Ascending aorta (tissue), 2 donors: ENCODE results near the gene KLF15. TPM values are rescaled to one million over a fixed set of nuclear protein-coding genes. Genes with fewer than 3 reads are reported as not detected.

Experiments
- DNase-seq, 2 donors: peaks; one replicate each; pipeline ENCODE4 v3.0.0-alpha.2; 2019; ENCODE audit warnings: low spot score in 2 of 2
- H3K27ac ChIP-seq, 2 donors: fragments of 200-600 bp; sonication (generic); one replicate each; pipeline ENCODE4 v1.5.1; 2016 to 2017; ENCODE audit warnings: mild to moderate bottlenecking in 1 of 2
- H3K27me3 ChIP-seq: fragments of 200-600 bp; sonication (generic); one replicate; pipeline ENCODE4 v1.5.1; 2017
- H3K36me3 ChIP-seq, 2 donors: fragments of 200-600 bp; sonication (generic); one replicate each; pipeline ENCODE4 v1.5.1; 2016
- H3K4me1 ChIP-seq, 2 donors: fragments of 200-600 bp; sonication (generic); one replicate each; pipeline ENCODE4 v1.5.1; 2016 to 2017; ENCODE audit warnings: mild to moderate bottlenecking in 1 of 2
- H3K4me3 ChIP-seq, 2 donors: fragments of 200-600 bp; sonication (generic); one replicate each; pipeline ENCODE4 v1.5.1; 2016 to 2017; ENCODE audit warnings: mild to moderate bottlenecking in 1 of 2
- H3K9me3 ChIP-seq, 2 donors: fragments of 200-600 bp; sonication (generic); one replicate each; pipeline ENCODE4 v1.5.1; 2016
- CTCF ChIP-seq, 3 experiments: fragments of 200-600 bp in 2 of 3; fragments of 450-650 bp in 1 of 3; sonication (generic) in 2 of 3; IDR thresholded peaks; one replicate each; pipeline ENCODE4 v1.5.1; 2016 to 2019; ENCODE audit warnings: antibody characterized with exemption in 3 of 3, mild to moderate bottlenecking in 1 of 3, moderate library complexity in 1 of 3
- intact Hi-C: fragments of 100-400 bp; cut with DNase I; formaldehyde crosslinking; loops from one replicate; pipeline ENCODE4 v1.15.1; 2023
- total RNA-seq: library from RNA; depleted of rRNA; stranded (reverse); fragments of >200 nt; gene quantifications from one replicate; pipeline ENCODE4 v1.1.0, GENCODE V29; 2016

KLF15 gene
- total RNA-seq, 1 donor from 2014 or later, result 74.0 TPM

GRCh38 chr3:126304704-126305103 lies 52.5 kb downstream of the KLF15 start:
- Histone ChIP-seq H3K9me3 (peaks cover 0 to 9% of the 10 kb centered on the region in 2 donors), H3K4me1 (no peaks in the 10 kb centered on the region), H3K4me3 (no peak overlapping the region), H3K36me3 (no peaks in the 10 kb centered on the region), H3K27ac (no peak overlapping the region), H3K27me3 (no peaks in the 10 kb centered on the region)
- DNase-seq, result no peak
- no peak for TF ChIP-seq CTCF (IDR thresholded peaks at IDR 0.05)
- intact Hi-C loops, result no loop called here

GRCh38 chr3:126304291-126304690 lies 52.9 kb downstream of the KLF15 start:
- no peak overlapping the region for H3K4me3 ChIP-seq
- intact Hi-C loops, result no loop called here
- no peaks in the 10 kb centered on the region for H3K4me1 ChIP-seq
- no peak overlapping the region for H3K27ac ChIP-seq
- DNase-seq, result no peak
- no peak for TF ChIP-seq CTCF (IDR thresholded peaks at IDR 0.05)
- H3K9me3 ChIP-seq, result peaks cover 0 to 9% of the 10 kb centered on the region in 2 donors
- no peaks in the 10 kb centered on the region for H3K27me3 ChIP-seq
- no peaks in the 10 kb centered on the region for H3K36me3 ChIP-seq

- Histone ChIP-seq H3K4me3 (no peak overlapping the region), H3K27me3 (no peaks in the 10 kb centered on the region), H3K4me1 (no peaks in the 10 kb centered on the region), H3K9me3 (peaks cover 0 to 9% of the 10 kb centered on the region in 2 donors), H3K36me3 (no peaks in the 10 kb centered on the region), H3K27ac (no peak overlapping the region)
- DNase-seq, result no peak
- intact Hi-C loops, result no loop called here
- no peak for TF ChIP-seq CTCF (IDR thresholded peaks at IDR 0.05)
Measured at GRCh38 chr3:126303272-126303671, 53.9 kb downstream of the KLF15 start.

- no peak overlapping the region for H3K4me3 ChIP-seq
- H3K4me1 ChIP-seq, result no peaks in the 10 kb centered on the region
Measured at GRCh38 chr3:126300761-126301481, 56.3 kb downstream of the KLF15 start.

GRCh38 chr3:126300001-126300760 lies 57.0 kb downstream of the KLF15 start:
- intact Hi-C loops, result no loop called here
- Histone ChIP-seq H3K4me1 (no peaks in the 10 kb centered on the region), H3K9me3 (peaks cover 0 to 9% of the 10 kb centered on the region in 2 donors), H3K27me3 (no peaks in the 10 kb centered on the region), H3K36me3 (no peaks in the 10 kb centered on the region), H3K4me3 (no peak overlapping the region), H3K27ac (no peak overlapping the region)
- DNase-seq, result peak in 1 of 2 donors; percentile 52
- TF ChIP-seq CTCF (IDR thresholded peaks at IDR 0.05), result no peak

More at GRCh38 chr3:126300761-126301481, 56.3 kb downstream of the KLF15 start:
- no peak for TF ChIP-seq CTCF (IDR thresholded peaks at IDR 0.05)
- Histone ChIP-seq H3K27me3 (no peaks in the 10 kb centered on the region), H3K9me3 (peaks cover 0 to 9% of the 10 kb centered on the region in 2 donors), H3K27ac (peak overlapping the region in 1 of 2 donors; percentile 19), H3K36me3 (no peaks in the 10 kb centered on the region)
- intact Hi-C loops, result no loop called here
- peak in 1 of 2 donors; percentile 73 for DNase-seq
